Activated CD4-positive, alpha-beta memory T cell treated with anti-CD3 and anti-CD28 coated beads, Interleukin-2, amount 10 ng/mL, durations not matched to agents 7 days and 5 days (primary cell): ENCODE data around the gene TAF3. TPM values are rescaled to one million over a fixed set of nuclear protein-coding genes. Genes with fewer than 3 reads are reported as not detected.

Experiments
- CTCF ChIA-PET: fragments of 350-600 bp; sonication (Branson Sonifier 250); formaldehyde crosslinking; loops from one replicate; lab custom pipeline; 2021; ENCODE audit warnings: antibody characterized with exemption, inconsistent platforms; lab: Charles Lee
- POLR2A ChIA-PET: fragments of 350-600 bp; sonication (Branson Sonifier 250); formaldehyde crosslinking; loops from one replicate; lab custom pipeline; 2021; ENCODE audit warnings: antibody characterized with exemption; lab: Charles Lee
- DNase-seq: peaks from one replicate; pipeline ENCODE4 v3.0.0-alpha.2; 2020
- H3K27ac Mint-ChIP-seq: one replicate; pipeline ENCODE4 v1.8.0; 2021; ENCODE audit warnings: mild to moderate bottlenecking, mixed read lengths
- H3K27me3 Mint-ChIP-seq: one replicate; pipeline ENCODE4 v1.8.0; 2021; ENCODE audit warnings: mixed read lengths
- H3K36me3 Mint-ChIP-seq: one replicate; pipeline ENCODE4 v1.8.0; 2021; ENCODE audit warnings: low read depth, mixed read lengths
- H3K4me1 Mint-ChIP-seq: one replicate; pipeline ENCODE4 v1.8.0; 2021; ENCODE audit warnings: mixed read lengths
- H3K4me3 Mint-ChIP-seq: one replicate; pipeline ENCODE4 v1.8.0; 2021; ENCODE audit warnings: mild to moderate bottlenecking, mixed read lengths
- H3K9me3 Mint-ChIP-seq: one replicate; pipeline ENCODE4 v1.8.0; 2021; ENCODE audit warnings: mixed read lengths
- total RNA-seq, 2 experiments: library from RNA; stranded (reverse); gene quantifications; one replicate each; pipeline ENCODE4 v1.2.3, GENCODE V29; 2021

TAF3 gene
- total RNA-seq, 2 experiments from 2014 or later = 12.7 to 13.0 TPM

- no peak overlapping the region for H3K27ac Mint-ChIP-seq
- H3K27me3 Mint-ChIP-seq = peaks cover 96% of the 10 kb centered on the region
- peaks cover 14% of the 10 kb centered on the region for H3K36me3 Mint-ChIP-seq
- peak overlapping the region; percentile 14 for H3K4me3 Mint-ChIP-seq
- peaks cover 70% of the 10 kb centered on the region for H3K4me1 Mint-ChIP-seq
- no peaks in the 10 kb centered on the region for H3K9me3 Mint-ChIP-seq
- ChIA-PET CTCF (no interaction called here), POLR2A (interaction anchor here (1.5 to 9.0 kb wide), 2 partner anchors 16 to 288 kb away, joined by 3 to 100 read pairs; no protein-coding TSS in a partner anchor)
- DNase-seq = no peak
Measured at GRCh38 chr10:8044331-8044907, 226.1 kb downstream of the TAF3 start.

DNA sequence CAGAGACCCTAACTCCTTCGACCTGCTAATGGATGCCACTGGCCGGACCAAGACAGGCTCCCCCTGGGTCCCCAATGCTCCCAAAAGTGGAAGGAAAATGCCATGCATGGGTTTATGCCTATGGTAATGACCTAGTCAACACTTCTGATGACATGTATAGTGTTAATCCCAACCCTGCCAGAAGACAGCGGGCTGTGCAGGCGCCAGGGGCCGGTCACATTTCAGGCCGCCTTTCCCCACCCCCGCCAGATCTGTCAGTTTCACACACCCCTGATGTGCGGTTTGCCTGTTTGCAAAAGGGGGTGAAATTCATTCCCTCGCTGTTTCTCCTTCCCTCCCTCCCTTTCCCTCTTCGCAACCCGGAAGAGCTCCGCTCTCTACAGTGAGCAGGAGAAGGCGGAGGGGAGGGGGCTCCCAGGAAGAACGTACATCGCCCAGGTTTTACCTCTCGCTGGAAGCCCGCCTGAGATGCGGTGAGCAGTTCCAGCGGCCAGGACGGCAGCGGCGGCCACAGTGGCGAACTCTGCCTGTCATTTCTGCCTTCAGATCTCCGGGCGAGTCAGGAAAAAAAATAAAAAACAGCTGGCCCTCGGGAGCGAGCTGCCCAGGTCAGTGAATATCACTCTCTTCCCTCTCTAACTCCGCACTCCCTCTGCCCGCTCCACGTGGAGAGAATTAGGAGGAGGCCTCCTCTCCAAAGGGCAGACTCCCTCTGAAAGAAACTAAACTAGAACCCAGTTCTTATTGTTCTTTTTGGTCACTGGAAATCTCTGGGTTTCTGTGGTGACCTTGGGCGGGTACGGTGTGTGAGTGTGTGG, 226.8 kb downstream of the TAF3 start:
- Mint-ChIP-seq H3K4me3 (peak overlapping the region; percentile 60), H3K4me1 (peaks cover 69% of the 10 kb centered on the region), H3K27ac (no peak overlapping the region), H3K36me3 (peaks cover 14% of the 10 kb centered on the region), H3K27me3 (peaks cover 89% of the 10 kb centered on the region), H3K9me3 (no peaks in the 10 kb centered on the region)
- DNase-seq = no peak
- CTCF ChIA-PET = no interaction called here
- POLR2A ChIA-PET = interaction anchor here (0.8 to 9.0 kb wide), 3 partner anchors 9 to 287 kb away, joined by 3 to 100 read pairs (median 3); partner anchors contain the start of gene GATA3

- Mint-ChIP-seq H3K9me3 (no peaks in the 10 kb centered on the region), H3K36me3 (peaks cover 14% of the 10 kb centered on the region), H3K4me1 (peaks cover 70% of the 10 kb centered on the region), H3K27me3 (peaks cover 83% of the 10 kb centered on the region), H3K27ac (no peak overlapping the region), H3K4me3 (peak overlapping the region; percentile 60)
- no peak for DNase-seq
- POLR2A ChIA-PET = interaction anchor here (0.8 to 9.0 kb wide), 3 partner anchors 9 to 286 kb away, joined by 3 to 100 read pairs (median 3); partner anchors contain the start of gene GATA3
- CTCF ChIA-PET = no interaction called here
Measured at GRCh38 chr10:8045726-8046494, 227.6 kb downstream of the TAF3 start.

DNA sequence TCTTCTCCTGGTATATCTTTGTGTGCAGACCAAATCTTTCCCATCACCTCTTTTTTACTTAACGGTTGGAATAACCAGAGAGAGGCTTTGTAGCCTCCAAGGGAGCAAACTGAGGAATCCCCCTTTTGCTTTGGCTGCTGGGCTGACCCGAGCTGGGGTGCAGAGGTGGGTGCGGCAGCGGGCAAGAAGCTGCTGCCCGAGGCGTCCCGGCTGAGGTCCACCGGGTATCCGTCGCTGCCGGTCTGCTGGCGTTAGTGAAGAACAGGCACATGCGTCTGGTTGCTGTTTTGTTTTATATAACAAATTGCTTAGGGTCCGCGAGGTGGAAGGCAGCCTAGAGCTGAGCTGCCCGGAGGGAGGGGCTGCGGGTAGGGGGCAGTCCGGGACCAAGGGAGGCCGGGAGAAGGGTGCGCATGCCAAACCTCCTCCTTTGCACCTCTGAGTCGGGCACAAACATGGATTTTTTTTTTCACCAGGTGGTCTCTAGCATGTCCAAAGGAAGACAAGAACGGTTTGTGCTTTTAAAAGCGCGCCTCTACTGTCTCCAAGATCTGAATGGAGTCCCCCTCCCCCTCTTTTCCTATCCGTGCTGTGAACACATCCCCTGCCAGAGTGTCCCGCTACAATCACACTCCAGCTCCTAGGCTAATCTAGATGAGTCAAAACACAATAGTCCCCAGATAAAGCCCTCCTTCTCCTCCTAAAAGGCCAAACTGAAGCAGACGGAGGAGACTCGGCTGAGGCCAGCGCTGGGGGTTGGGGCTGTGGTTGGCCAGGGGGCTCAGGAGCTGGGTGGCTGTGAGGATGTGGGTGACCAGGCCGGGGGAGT, 229.4 kb downstream of the TAF3 start:
- Mint-ChIP-seq H3K27ac (no peak overlapping the region), H3K9me3 (no peaks in the 10 kb centered on the region), H3K27me3 (peaks cover 77% of the 10 kb centered on the region), H3K36me3 (peaks cover 17% of the 10 kb centered on the region), H3K4me1 (peaks cover 64% of the 10 kb centered on the region), H3K4me3 (peak overlapping the region; percentile 12)
- DNase-seq = no peak
- ChIA-PET CTCF (no interaction called here), POLR2A (interaction anchor here (1.0 to 9.0 kb wide), 4 partner anchors 11 to 285 kb away, joined by 3 to 100 read pairs (median 26); no protein-coding TSS in a partner anchor)

DNA sequence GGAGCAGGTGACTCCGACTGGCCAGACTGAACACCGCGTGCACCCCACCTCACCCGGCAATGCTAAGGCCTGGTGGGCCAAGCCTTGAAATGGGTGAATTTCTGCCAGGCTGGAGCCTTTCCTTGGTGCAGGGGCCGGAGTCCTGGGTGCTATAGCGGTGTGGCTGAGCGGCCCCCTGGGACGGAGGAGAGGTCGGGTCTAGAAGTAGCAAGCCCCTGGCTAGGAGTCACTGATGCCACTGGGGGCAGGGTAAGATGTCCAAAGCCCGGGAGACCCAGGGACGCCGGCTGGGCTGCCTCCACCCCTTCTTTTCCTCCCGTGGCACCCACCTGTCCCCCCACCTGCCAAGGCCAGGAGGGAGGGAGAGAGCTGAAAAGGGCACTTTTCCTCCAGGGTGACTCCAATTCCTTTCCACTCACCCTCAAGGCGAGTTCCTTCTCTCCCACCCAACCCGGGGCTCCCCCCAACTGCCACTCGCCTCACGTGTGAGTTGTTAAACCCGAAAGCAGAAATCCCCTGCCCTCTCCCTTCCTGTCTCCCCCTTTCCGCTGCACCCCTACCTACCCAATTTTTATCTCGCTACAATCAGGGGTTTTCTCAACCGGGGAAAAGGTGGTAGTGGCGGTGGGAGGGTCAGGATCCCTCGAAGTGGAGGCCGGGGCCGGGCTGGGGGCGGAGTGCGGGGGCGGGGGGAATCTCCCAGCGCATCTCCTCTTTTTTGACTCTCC, 230.1 kb downstream of the TAF3 start:
- Mint-ChIP-seq H3K9me3 (no peaks in the 10 kb centered on the region), H3K27ac (peak overlapping the region; percentile 61), H3K36me3 (peaks cover 17% of the 10 kb centered on the region), H3K4me3 (peak overlapping the region; percentile 70), H3K4me1 (peaks cover 67% of the 10 kb centered on the region), H3K27me3 (peaks cover 77% of the 10 kb centered on the region)
- CTCF ChIA-PET = interaction anchor here (3.4 kb wide), 1 partner anchor 11 kb away, joined by 13 read pairs; no protein-coding TSS in a partner anchor
- DNase-seq = peak; percentile 62
- POLR2A ChIA-PET = interaction anchor here (0.7 to 9.0 kb wide), 7 partner anchors 10 to 284 kb away, joined by 3 to 100 read pairs (median 11); no protein-coding TSS in a partner anchor

GRCh38 chr10:8049045-8049864, 230.9 kb downstream of the TAF3 start:
- no peaks in the 10 kb centered on the region for H3K9me3 Mint-ChIP-seq
- peaks cover 59% of the 10 kb centered on the region for H3K4me1 Mint-ChIP-seq
- peak overlapping the region; percentile 70 for H3K4me3 Mint-ChIP-seq
- peaks cover 13% of the 10 kb centered on the region for H3K36me3 Mint-ChIP-seq
- H3K27ac Mint-ChIP-seq = peak overlapping the region; percentile 61
- POLR2A ChIA-PET = interaction anchor here (0.7 to 9.0 kb wide), 7 partner anchors 7 to 354 kb away, joined by 3 to 100 read pairs (median 11); no protein-coding TSS in a partner anchor
- H3K27me3 Mint-ChIP-seq = peaks cover 69% of the 10 kb centered on the region
- CTCF ChIA-PET = interaction anchor here (0.6 to 3.4 kb wide), 2 partner anchors 11 to 719 kb away, joined by 3 to 13 read pairs; no protein-coding TSS in a partner anchor
- no peak for DNase-seq

GRCh38 chr10:8049865-8050555, 231.7 kb downstream of the TAF3 start:
- CTCF ChIA-PET = interaction anchor here (0.6 to 3.4 kb wide), 2 partner anchors 10 to 718 kb away, joined by 3 to 13 read pairs; no protein-coding TSS in a partner anchor
- Mint-ChIP-seq H3K36me3 (peaks cover 13% of the 10 kb centered on the region), H3K27me3 (peaks cover 61% of the 10 kb centered on the region), H3K9me3 (no peaks in the 10 kb centered on the region), H3K4me3 (peak overlapping the region; percentile 74), H3K27ac (peak overlapping the region; percentile 19), H3K4me1 (peaks cover 52% of the 10 kb centered on the region)
- POLR2A ChIA-PET = interaction anchor here (0.9 to 9.0 kb wide), 9 partner anchors 8 to 968 kb away, joined by 3 to 100 read pairs (median 5); no protein-coding TSS in a partner anchor
- DNase-seq = no peak

DNA sequence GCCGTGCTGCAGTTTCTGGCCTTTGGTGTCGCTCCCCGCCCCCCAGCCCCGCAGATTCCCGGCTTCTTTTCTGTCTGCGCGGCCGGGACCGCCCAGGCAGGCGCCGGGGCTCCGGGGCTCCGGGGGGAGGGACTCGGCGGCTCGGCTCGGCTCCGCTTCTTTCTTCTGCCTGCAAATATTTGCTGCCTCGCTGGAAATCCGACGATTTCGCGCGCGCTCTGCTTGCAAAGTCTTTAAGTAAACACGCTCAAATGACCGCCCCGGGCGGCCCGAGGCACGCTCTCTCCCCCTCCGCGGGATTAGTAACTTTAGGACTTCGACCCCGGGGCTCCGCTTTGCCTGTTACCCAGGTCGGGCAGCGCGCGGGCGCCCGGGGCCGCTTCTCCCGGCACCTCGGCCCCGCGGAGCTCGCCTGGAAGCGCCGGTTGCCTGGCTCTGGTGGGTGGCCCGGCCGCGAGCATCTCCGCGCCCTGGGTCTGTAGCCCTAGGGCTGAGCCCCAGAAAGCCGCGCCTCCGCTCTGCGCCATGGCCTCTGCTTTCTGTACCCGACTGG, 232.3 kb downstream of the TAF3 start:
- peaks cover 46% of the 10 kb centered on the region for H3K4me1 Mint-ChIP-seq
- peak overlapping the region; percentile 74 for H3K4me3 Mint-ChIP-seq
- peak overlapping the region; percentile 64 for H3K27ac Mint-ChIP-seq
- no peaks in the 10 kb centered on the region for H3K9me3 Mint-ChIP-seq
- peaks cover 19% of the 10 kb centered on the region for H3K36me3 Mint-ChIP-seq
- no peak for DNase-seq
- ChIA-PET CTCF (interaction anchor here (3.4 kb wide), 1 partner anchor 9 kb away, joined by 13 read pairs; no protein-coding TSS in a partner anchor), POLR2A (interaction anchor here (0.9 to 9.0 kb wide), 8 partner anchors 9 to 967 kb away, joined by 3 to 100 read pairs (median 4); no protein-coding TSS in a partner anchor)
- peaks cover 55% of the 10 kb centered on the region for H3K27me3 Mint-ChIP-seq

- Mint-ChIP-seq H3K27ac (peak overlapping the region; percentile 40), H3K4me1 (peaks cover 39% of the 10 kb centered on the region), H3K9me3 (no peaks in the 10 kb centered on the region), H3K36me3 (peaks cover 25% of the 10 kb centered on the region), H3K27me3 (peaks cover 48% of the 10 kb centered on the region), H3K4me3 (peak overlapping the region; percentile 46)
- POLR2A ChIA-PET = interaction anchor here (0.9 to 9.0 kb wide), 7 partner anchors 9 to 332 kb away, joined by 3 to 100 read pairs (median 5); no protein-coding TSS in a partner anchor
- CTCF ChIA-PET = interaction anchor here (3.4 kb wide), 1 partner anchor 9 kb away, joined by 13 read pairs; no protein-coding TSS in a partner anchor
- DNase-seq = no peak
Measured at GRCh38 chr10:8051109-8051821, 233.0 kb downstream of the TAF3 start.
